22Rv1 (cell line): Measurements from ENCODE around the gene IMPDH1.

Experiments
- H3K27ac ChIP-seq: fragments of 450-650 bp; 2 replicates; pipeline ENCODE4 v1.5.1; 2017
- CTCF ChIP-seq: fragments of 450-650 bp; IDR thresholded peaks from 2 replicates; pipeline ENCODE4 v1.5.1; 2017; ENCODE audit warnings: mild to moderate bottlenecking
- ZFX ChIP-seq: fragments of 450-650 bp; IDR thresholded peaks from 2 replicates; pipeline ENCODE4 v1.6.1; 2017; ENCODE audit warnings: antibody characterized with exemption, borderline replicate concordance

IMPDH1 gene

GRCh38 chr7:128453836-128454804, 44.3 kb upstream of the IMPDH1 start:
- no peak for TF ChIP-seq ZFX
- no peak for TF ChIP-seq CTCF

GRCh38 chr7:128452552-128452951, 42.8 kb upstream of the IMPDH1 start:
- TF ChIP-seq ZFX: no peak
- TF ChIP-seq CTCF: no peak
- H3K27ac ChIP-seq: no peak overlapping the region

More at GRCh38 chr7:128453836-128454804, 44.3 kb upstream of the IMPDH1 start:
- H3K27ac ChIP-seq: no peak overlapping the region

- H3K27ac ChIP-seq: no peak overlapping the region
- TF ChIP-seq ZFX: no peak
- TF ChIP-seq CTCF: no peak
Measured at GRCh38 chr7:128450913-128451312, 41.1 kb upstream of the IMPDH1 start.

- no peak for TF ChIP-seq ZFX
- TF ChIP-seq CTCF: no peak
- peak overlapping the region; percentile 29; the same call in 1 of the 2 replicates for H3K27ac ChIP-seq
Measured at GRCh38 chr7:128450409-128450808, 40.6 kb upstream of the IMPDH1 start.

- H3K27ac ChIP-seq: peak overlapping the region; percentile 53
- TF ChIP-seq CTCF: no peak
- TF ChIP-seq ZFX: no peak
Measured at GRCh38 chr7:128448751-128449302, 39.0 kb upstream of the IMPDH1 start.

GRCh38 chr7:128447941-128448564, 38.3 kb upstream of the IMPDH1 start:
- no peak for TF ChIP-seq ZFX
- TF ChIP-seq CTCF: no peak
- H3K27ac ChIP-seq: peak overlapping the region; percentile 53; the same call in 1 of the 2 replicates
